Panc1 (cell line): Measurements from ENCODE around the gene TINAG. TPM values are rescaled to one million over a fixed set of nuclear protein-coding genes. Genes with fewer than 3 reads are reported as not detected.

ENCODE experiments used
- ATAC-seq: fragments of 200-7000 bp; cut with Tn5 transposase; 2 replicates; pipeline ENCODE4 v1.9.1; 2020; ENCODE audit warnings: mild to moderate bottlenecking, moderate library complexity
- BruUV-seq: library from RNA; stranded (reverse); fragments of 400-500 nt; replicated peaks from 2 replicates; lab custom pipeline; 2021; lab: Mats Ljungman, UMichigan
- CTCF ChIA-PET: fragments of 300-600 bp; sonication (Branson Sonifier 250); formaldehyde crosslinking; loops from one replicate; lab custom pipeline; 2022; ENCODE audit warnings: antibody characterized with exemption; lab: Charles Lee
- POLR2A ChIA-PET: fragments of 300-600 bp; sonication (Branson Sonifier 250); formaldehyde crosslinking; loops from one replicate; lab custom pipeline; 2022; ENCODE audit warnings: antibody characterized with exemption; lab: Charles Lee
- DNase-seq: peaks from one replicate; pipeline ENCODE4 v3.0.0-alpha.2; 2010; ENCODE audit warnings: low read depth, low spot score
- H3K27ac ChIP-seq: 2 replicates; pipeline ENCODE4 v1.5.1; 2011; ENCODE audit warnings: mild to moderate bottlenecking, low read length, inconsistent platforms
- H3K27me3 ChIP-seq: fragments of 200-500 bp; sonication (Bioruptor generic); 2 replicates; pipeline ENCODE4 v1.6.0; 2014; ENCODE audit warnings: low read length, inconsistent platforms; ENCODE audit not compliant: control insufficient read depth, insufficient read depth
- H3K36me3 ChIP-seq: fragments of 200-500 bp; sonication (Bioruptor generic); 2 replicates; pipeline ENCODE4 v1.5.1; 2014; ENCODE audit warnings: inconsistent platforms, mild to moderate bottlenecking, low read length, moderate library complexity; ENCODE audit not compliant: control insufficient read depth, insufficient read depth
- H3K4me1 ChIP-seq: 2 replicates; pipeline ENCODE4 v1.5.1; 2011; ENCODE audit warnings: inconsistent platforms, mild to moderate bottlenecking, low read length, moderate library complexity; ENCODE audit not compliant: control insufficient read depth, insufficient read depth
- H3K4me3 ChIP-seq, 2 experiments: 2 replicates each; pipeline ENCODE4 v1.5.1; 2011 to 2012; ENCODE audit warnings: low read depth in 2 of 2, low read length in 2 of 2, mild to moderate bottlenecking in 2 of 2, inconsistent platforms in 1 of 2, moderate library complexity in 1 of 2
- H3K9me3 ChIP-seq: fragments of 200-500 bp; sonication (Bioruptor generic); 2 replicates; pipeline ENCODE4 v1.5.1; 2014; ENCODE audit warnings: low read depth, mild to moderate bottlenecking, inconsistent platforms, low read length, moderate library complexity; ENCODE audit not compliant: control insufficient read depth, insufficient read depth
- POLR2AphosphoS5 ChIP-seq: IDR thresholded peaks from 2 replicates; pipeline ENCODE4 v1.6.1; 2012; ENCODE audit warnings: mild to moderate bottlenecking, low read depth, low read length, moderate library complexity
- SIN3A ChIP-seq: IDR thresholded peaks from 2 replicates; pipeline ENCODE4 v1.6.1; 2012; ENCODE audit warnings: low read depth, mild to moderate bottlenecking, low read length, moderate library complexity, borderline replicate concordance; ENCODE audit not compliant: insufficient read depth
- TCF7L2 ChIP-seq: IDR thresholded peaks from 2 replicates; pipeline ENCODE4 v1.6.1; 2011; ENCODE audit warnings: mild to moderate bottlenecking, low read depth, low read length, inconsistent platforms
- in situ Hi-C: cut with HindIII; loops from 2 replicates; pipeline ENCODE4 v1.10.0; 2016; ENCODE audit warnings: low sequenced_read_pairs, low pct_unique_long_range_greater_than_20kb
- intact Hi-C: fragments of 100-400 bp; cut with micrococcal nuclease; formaldehyde crosslinking; loops from one replicate; pipeline ENCODE4 v1.10.0; 2022; ENCODE audit not compliant: unreplicated experiment
- total RNA-seq: library from RNA; stranded (reverse); gene quantifications from one replicate; pipeline ENCODE4 v1.2.1, GENCODE V29; 2021; ENCODE audit not compliant: unreplicated experiment
- TF ChIP-seq, protein P1 (sequence below), 2 experiments: IDR thresholded peaks; 2 replicates each; pipeline ENCODE4 v1.6.1; 2011 to 2012; ENCODE audit warnings: low read depth in 2 of 2, control low read depth in 1 of 2, low read length in 1 of 2, mild to moderate bottlenecking in 1 of 2, moderate library complexity in 1 of 2; ENCODE audit not compliant: insufficient read depth in 1 of 2
- TF ChIP-seq, protein P2 (sequence below): fragments of 450-650 bp; IDR thresholded peaks from 2 replicates; pipeline ENCODE4 v1.5.1; 2017; ENCODE audit warnings: mild to moderate bottlenecking

The TINAG gene
- total RNA-seq, 1 experiment from 2014 or later, result not detected

DNA sequence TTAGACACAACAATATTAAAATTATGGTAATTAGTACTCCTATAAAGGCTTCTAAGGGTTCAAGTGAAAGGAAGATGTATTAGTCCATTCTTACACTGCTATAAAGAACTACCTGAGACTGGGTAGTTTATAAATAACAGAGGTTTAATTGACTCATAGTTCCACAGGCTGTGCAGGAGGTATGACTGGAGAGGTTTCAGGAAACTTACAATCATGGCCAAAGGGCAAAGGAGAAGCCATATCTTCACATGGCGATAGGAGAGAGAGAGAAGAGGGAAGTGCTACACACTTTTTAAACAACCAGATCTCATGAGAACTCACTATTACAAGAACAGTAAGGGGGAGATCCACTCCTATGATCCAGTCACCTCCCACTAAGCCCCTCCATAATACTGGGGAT, 52.9 kb downstream of the TINAG start:
- no peaks in the 10 kb centered on the region for H3K36me3 ChIP-seq
- intact Hi-C loops (no loop called here), in situ Hi-C loops (no loop called here)
- POLR2A ChIA-PET, result no interaction called here
- H3K4me1 ChIP-seq, result no peaks in the 10 kb centered on the region
- H3K4me3 ChIP-seq, result no peak overlapping the region
- ATAC-seq (no peak), DNase-seq (no peak)
- no TSS peak for BruUV-seq
- CTCF ChIA-PET, result no interaction called here
- no peaks in the 10 kb centered on the region for H3K27me3 ChIP-seq
- H3K27ac ChIP-seq, result no peak overlapping the region
- no peaks in the 10 kb centered on the region for H3K9me3 ChIP-seq
- TF ChIP-seq, protein P1, sequence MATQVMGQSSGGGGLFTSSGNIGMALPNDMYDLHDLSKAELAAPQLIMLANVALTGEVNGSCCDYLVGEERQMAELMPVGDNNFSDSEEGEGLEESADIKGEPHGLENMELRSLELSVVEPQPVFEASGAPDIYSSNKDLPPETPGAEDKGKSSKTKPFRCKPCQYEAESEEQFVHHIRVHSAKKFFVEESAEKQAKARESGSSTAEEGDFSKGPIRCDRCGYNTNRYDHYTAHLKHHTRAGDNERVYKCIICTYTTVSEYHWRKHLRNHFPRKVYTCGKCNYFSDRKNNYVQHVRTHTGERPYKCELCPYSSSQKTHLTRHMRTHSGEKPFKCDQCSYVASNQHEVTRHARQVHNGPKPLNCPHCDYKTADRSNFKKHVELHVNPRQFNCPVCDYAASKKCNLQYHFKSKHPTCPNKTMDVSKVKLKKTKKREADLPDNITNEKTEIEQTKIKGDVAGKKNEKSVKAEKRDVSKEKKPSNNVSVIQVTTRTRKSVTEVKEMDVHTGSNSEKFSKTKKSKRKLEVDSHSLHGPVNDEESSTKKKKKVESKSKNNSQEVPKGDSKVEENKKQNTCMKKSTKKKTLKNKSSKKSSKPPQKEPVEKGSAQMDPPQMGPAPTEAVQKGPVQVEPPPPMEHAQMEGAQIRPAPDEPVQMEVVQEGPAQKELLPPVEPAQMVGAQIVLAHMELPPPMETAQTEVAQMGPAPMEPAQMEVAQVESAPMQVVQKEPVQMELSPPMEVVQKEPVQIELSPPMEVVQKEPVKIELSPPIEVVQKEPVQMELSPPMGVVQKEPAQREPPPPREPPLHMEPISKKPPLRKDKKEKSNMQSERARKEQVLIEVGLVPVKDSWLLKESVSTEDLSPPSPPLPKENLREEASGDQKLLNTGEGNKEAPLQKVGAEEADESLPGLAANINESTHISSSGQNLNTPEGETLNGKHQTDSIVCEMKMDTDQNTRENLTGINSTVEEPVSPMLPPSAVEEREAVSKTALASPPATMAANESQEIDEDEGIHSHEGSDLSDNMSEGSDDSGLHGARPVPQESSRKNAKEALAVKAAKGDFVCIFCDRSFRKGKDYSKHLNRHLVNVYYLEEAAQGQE (IDR thresholded peaks at IDR 0.05; ENCODE audit: insufficient read depth in 1 of 2, low read depth in 2 of 2, low read length in 1 of 2), result no peak
- no peak for TF ChIP-seq SIN3A
- TF ChIP-seq, protein P2, sequence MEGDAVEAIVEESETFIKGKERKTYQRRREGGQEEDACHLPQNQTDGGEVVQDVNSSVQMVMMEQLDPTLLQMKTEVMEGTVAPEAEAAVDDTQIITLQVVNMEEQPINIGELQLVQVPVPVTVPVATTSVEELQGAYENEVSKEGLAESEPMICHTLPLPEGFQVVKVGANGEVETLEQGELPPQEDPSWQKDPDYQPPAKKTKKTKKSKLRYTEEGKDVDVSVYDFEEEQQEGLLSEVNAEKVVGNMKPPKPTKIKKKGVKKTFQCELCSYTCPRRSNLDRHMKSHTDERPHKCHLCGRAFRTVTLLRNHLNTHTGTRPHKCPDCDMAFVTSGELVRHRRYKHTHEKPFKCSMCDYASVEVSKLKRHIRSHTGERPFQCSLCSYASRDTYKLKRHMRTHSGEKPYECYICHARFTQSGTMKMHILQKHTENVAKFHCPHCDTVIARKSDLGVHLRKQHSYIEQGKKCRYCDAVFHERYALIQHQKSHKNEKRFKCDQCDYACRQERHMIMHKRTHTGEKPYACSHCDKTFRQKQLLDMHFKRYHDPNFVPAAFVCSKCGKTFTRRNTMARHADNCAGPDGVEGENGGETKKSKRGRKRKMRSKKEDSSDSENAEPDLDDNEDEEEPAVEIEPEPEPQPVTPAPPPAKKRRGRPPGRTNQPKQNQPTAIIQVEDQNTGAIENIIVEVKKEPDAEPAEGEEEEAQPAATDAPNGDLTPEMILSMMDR, result no peak
- no peak for TF ChIP-seq TCF7L2
- TF ChIP-seq POLR2AphosphoS5, result no peak

DNA sequence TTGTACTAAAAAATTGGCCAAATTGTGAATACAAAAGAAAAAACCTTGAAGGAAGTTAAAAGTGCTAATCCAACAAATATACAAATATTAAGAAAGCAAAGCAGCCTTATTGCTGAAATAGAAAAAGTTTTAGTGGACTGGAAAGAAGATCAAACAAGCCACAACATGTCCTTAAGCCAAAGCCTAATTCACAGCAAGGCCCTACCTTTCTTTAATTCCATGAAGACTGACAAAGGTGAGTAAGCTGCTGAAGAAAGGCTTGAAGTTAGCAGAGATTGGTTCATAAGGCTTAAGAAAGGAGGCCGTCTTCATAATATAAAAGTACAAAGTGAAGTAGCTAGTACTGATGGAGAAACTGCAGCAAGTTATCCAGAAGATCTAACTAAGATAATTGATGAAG, 53.5 kb downstream of the TINAG start:
- no peak overlapping the region for H3K4me3 ChIP-seq
- no peak for ATAC-seq
- no TSS peak for BruUV-seq

More for the DNA sequence above, 53.5 kb downstream of the TINAG start:
- H3K9me3 ChIP-seq, result no peaks in the 10 kb centered on the region
- CTCF ChIA-PET, result no interaction called here
- TF ChIP-seq SIN3A (no peak), POLR2AphosphoS5 (no peak)
- TF ChIP-seq, protein P1 (IDR thresholded peaks at IDR 0.05; ENCODE audit: insufficient read depth in 1 of 2, low read depth in 2 of 2, low read length in 1 of 2), result no peak
- TF ChIP-seq, protein P2, result no peak
- H3K4me1 ChIP-seq, result no peaks in the 10 kb centered on the region
- POLR2A ChIA-PET, result no interaction called here
- intact Hi-C loops (no loop called here), in situ Hi-C loops (no loop called here)
- H3K36me3 ChIP-seq, result no peaks in the 10 kb centered on the region
- DNase-seq, result no peak
- no peak overlapping the region for H3K27ac ChIP-seq
- H3K27me3 ChIP-seq, result no peaks in the 10 kb centered on the region
